GM18502 (cell line): Measurements from ENCODE around the gene CAMTA1.

Experiments
- ATAC-seq: cut with Tn5 transposase; IDR thresholded peaks from one replicate; pipeline ENCODE4 v1.9.1; 2021; ENCODE audit warnings: mild to moderate bottlenecking; ENCODE audit not compliant: unreplicated experiment, poor library complexity

The CAMTA1 gene

GRCh38 chr1:7519861-7520395, 734.7 kb downstream of the CAMTA1 start:
- ATAC-seq = no peak

- ATAC-seq = no peak
Measured at GRCh38 chr1:7520496-7520895, 735.2 kb downstream of the CAMTA1 start.

GRCh38 chr1:7524341-7525337, 739.4 kb downstream of the CAMTA1 start:
- ATAC-seq = no peak

- no peak for ATAC-seq
Measured at GRCh38 chr1:7525338-7526063, 740.2 kb downstream of the CAMTA1 start.

- no peak for ATAC-seq
Measured at GRCh38 chr1:7526196-7526866, 741.1 kb downstream of the CAMTA1 start.

GRCh38 chr1:7526867-7527732, 741.8 kb downstream of the CAMTA1 start:
- no peak for ATAC-seq

GRCh38 chr1:7527733-7528045, 742.4 kb downstream of the CAMTA1 start:
- ATAC-seq = no peak

- ATAC-seq = no peak
Measured at GRCh38 chr1:7528386-7529198, 743.3 kb downstream of the CAMTA1 start.

- ATAC-seq = no peak
Measured at GRCh38 chr1:7529917-7530316, 744.7 kb downstream of the CAMTA1 start.

GRCh38 chr1:7531562-7532340, 746.5 kb downstream of the CAMTA1 start:
- ATAC-seq = no peak

- ATAC-seq = no peak
Measured at GRCh38 chr1:7533006-7533405, 747.8 kb downstream of the CAMTA1 start.

GRCh38 chr1:7534061-7534825, 749.0 kb downstream of the CAMTA1 start:
- ATAC-seq = no peak

- ATAC-seq = no peak
Measured at GRCh38 chr1:7535016-7535415, 749.8 kb downstream of the CAMTA1 start.

- no peak for ATAC-seq
Measured at GRCh38 chr1:7535934-7536878, 751.0 kb downstream of the CAMTA1 start.

GRCh38 chr1:7536891-7537591, 751.8 kb downstream of the CAMTA1 start:
- ATAC-seq = no peak

- ATAC-seq = no peak
Measured at GRCh38 chr1:7538033-7538432, 752.8 kb downstream of the CAMTA1 start.
